Mesenchymal stem cell (in vitro differentiated cells and primary cell): ENCODE data around the gene KDSR.
A peak's percentile ranks its signal among the peaks of the same experiment; 100 is the strongest.

Experiments
- DNase-seq: peaks from one replicate; pipeline ENCODE4 v3.0.0-alpha.2; 2013
- H2AFZ ChIP-seq: one replicate; pipeline ENCODE4 v1.6.1; 2013; ENCODE audit warnings: low read depth, mild to moderate bottlenecking, control low read depth, inconsistent platforms, low read length, moderate library complexity
- H2AK5ac ChIP-seq: 2 replicates; pipeline ENCODE4 v1.6.1; 2013; ENCODE audit warnings: low read length, moderate library complexity, mild to moderate bottlenecking, inconsistent platforms; ENCODE audit not compliant: severe bottlenecking
- H2BK120ac ChIP-seq: one replicate; pipeline ENCODE4 v1.6.1; 2013; ENCODE audit warnings: low read depth, mild to moderate bottlenecking, inconsistent platforms, low read length, moderate library complexity
- H2BK12ac ChIP-seq, 2 experiments: one replicate each; pipeline ENCODE4 v1.6.1; 2013; ENCODE audit warnings: inconsistent platforms in 2 of 2, low read length in 2 of 2, mild to moderate bottlenecking in 2 of 2, moderate library complexity in 2 of 2, control low read depth in 1 of 2
- H2BK15ac ChIP-seq: one replicate; pipeline ENCODE4 v1.6.1; 2013; ENCODE audit warnings: mild to moderate bottlenecking, low read depth, inconsistent platforms; ENCODE audit not compliant: poor library complexity, severe bottlenecking
- H2BK5ac ChIP-seq: 2 replicates; pipeline ENCODE4 v1.6.1; 2013; ENCODE audit warnings: low read depth, mild to moderate bottlenecking, low read length, control low read depth, inconsistent platforms; ENCODE audit not compliant: poor library complexity, severe bottlenecking
- H3K14ac ChIP-seq, 2 experiments: one replicate each; pipeline ENCODE4 v1.6.1; 2013; ENCODE audit warnings: inconsistent platforms in 2 of 2, low read length in 2 of 2, control low read depth in 1 of 2, mild to moderate bottlenecking in 1 of 2, moderate library complexity in 1 of 2
- H3K18ac ChIP-seq, 2 experiments: one replicate each; pipeline ENCODE4 v1.6.1; 2013; ENCODE audit warnings: inconsistent platforms in 2 of 2, low read length in 2 of 2, control low read depth in 1 of 2, low read depth in 1 of 2, mild to moderate bottlenecking in 1 of 2
- H3K23ac ChIP-seq, 2 experiments: one replicate each; pipeline ENCODE4 v1.6.1; 2013; ENCODE audit warnings: inconsistent platforms in 2 of 2, low read length in 2 of 2, mild to moderate bottlenecking in 2 of 2, moderate library complexity in 2 of 2, control low read depth in 1 of 2
- H3K27ac ChIP-seq: 2 replicates; pipeline ENCODE4 v1.5.1; 2013; ENCODE audit warnings: mild to moderate bottlenecking, moderate library complexity, low read length, control low read depth, inconsistent platforms; ENCODE audit not compliant: poor library complexity, severe bottlenecking
- H3K27me3 ChIP-seq, 2 experiments: 2 replicates each; pipeline versions ENCODE4 v1.6.1 to v1.7.0; 2013; ENCODE audit warnings: low read length in 2 of 2, mild to moderate bottlenecking in 2 of 2, moderate library complexity in 2 of 2, control low read depth in 1 of 2, inconsistent platforms in 1 of 2; ENCODE audit not compliant: control insufficient read depth in 1 of 2, insufficient read depth in 1 of 2
- H3K36me3 ChIP-seq, 2 experiments: 2 replicates each; pipeline versions ENCODE4 v1.6.1 to v1.7.0; 2013; ENCODE audit warnings: low read length in 2 of 2, control low read depth in 1 of 2, inconsistent platforms in 1 of 2, low read depth in 1 of 2, mild to moderate bottlenecking in 1 of 2; ENCODE audit not compliant: insufficient read depth in 2 of 2, control insufficient read depth in 1 of 2
- H3K4ac ChIP-seq, 2 experiments: one replicate each; pipeline ENCODE4 v1.6.1; 2013; ENCODE audit warnings: inconsistent platforms in 2 of 2, low read length in 2 of 2, mild to moderate bottlenecking in 2 of 2, moderate library complexity in 2 of 2, control low read depth in 1 of 2, low read depth in 1 of 2
- H3K4me1 ChIP-seq: 2 replicates; pipeline ENCODE4 v1.6.1; 2013; ENCODE audit warnings: low read depth, low read length, control low read depth; ENCODE audit not compliant: control insufficient read depth, insufficient read depth
- H3K4me2 ChIP-seq: 2 replicates; pipeline ENCODE4 v1.6.1; 2013; ENCODE audit warnings: low read length, mild to moderate bottlenecking, inconsistent platforms; ENCODE audit not compliant: poor library complexity, severe bottlenecking
- H3K4me3 ChIP-seq, 2 experiments: 2 replicates each; pipeline versions ENCODE4 v1.5.1 to v1.7.0; 2013; ENCODE audit warnings: low read length in 2 of 2, mild to moderate bottlenecking in 2 of 2, control low read depth in 1 of 2, low read depth in 1 of 2; ENCODE audit not compliant: insufficient read depth in 1 of 2
- H3K79me1 ChIP-seq: replicated peaks from 2 replicates; pipeline ENCODE4 v1.6.1; 2013; ENCODE audit warnings: mild to moderate bottlenecking, control low read depth, low read length, inconsistent platforms; ENCODE audit not compliant: poor library complexity, severe bottlenecking
- H3K9ac ChIP-seq: 2 replicates; pipeline ENCODE4 v1.7.0; 2013; ENCODE audit warnings: mild to moderate bottlenecking, low read length, moderate library complexity
- H3K9me3 ChIP-seq: 2 replicates; pipeline ENCODE4 v1.7.0; 2013; ENCODE audit warnings: mild to moderate bottlenecking, low read length; ENCODE audit not compliant: control insufficient read depth
- H4K8ac ChIP-seq: one replicate; pipeline ENCODE4 v1.6.1; 2013; ENCODE audit warnings: inconsistent platforms, mild to moderate bottlenecking, low read length, moderate library complexity
- H4K91ac ChIP-seq: one replicate; pipeline ENCODE4 v1.6.1; 2013; ENCODE audit warnings: mild to moderate bottlenecking, low read length, inconsistent platforms
- WGBS: methylation state at CpG from one replicate; pipeline ENCODE4 v1.1.7; 2013; ENCODE audit warnings: mixed read lengths; 5-methylcytosine and 5-hydroxymethylcytosine counted together

The KDSR gene

GRCh38 chr18:63346031-63346430 is 21.0 kb downstream of the KDSR start:
- H3K18ac ChIP-seq = no peak overlapping the region
- H3K9me3 ChIP-seq = no peaks in the 10 kb centered on the region
- H3K23ac ChIP-seq = no peak overlapping the region
- no peak overlapping the region for H2BK120ac ChIP-seq
- H3K27me3 ChIP-seq = no peaks in the 10 kb centered on the region
- H2AK5ac ChIP-seq = no peak overlapping the region
- no peak overlapping the region for H3K14ac ChIP-seq
- H3K4me3 ChIP-seq = no peak overlapping the region
- H2BK12ac ChIP-seq = no peak overlapping the region
- no peak overlapping the region for H3K4ac ChIP-seq
- H3K4me2 ChIP-seq = no peak overlapping the region
- peaks cover 25% of the 10 kb centered on the region for H3K79me1 ChIP-seq
- H2AFZ ChIP-seq = no peak overlapping the region
- no peak overlapping the region for H3K27ac ChIP-seq
- no peak overlapping the region for H2BK15ac ChIP-seq
- no peak for DNase-seq
- H3K36me3 ChIP-seq = peaks cover 48 to 93% of the 10 kb centered on the region in 2 experiments
- H3K4me1 ChIP-seq = peaks cover 2% of the 10 kb centered on the region
- 96% methylated on average over 7 of the region's 7 CpGs for WGBS
- H2BK5ac ChIP-seq = no peak overlapping the region
- no peak overlapping the region for H4K8ac ChIP-seq
- H3K9ac ChIP-seq = peak overlapping the region; percentile 13
- no peak overlapping the region for H4K91ac ChIP-seq

GRCh38 chr18:63344918-63345317 is 22.1 kb downstream of the KDSR start:
- no peak overlapping the region for H3K27ac ChIP-seq
- H3K4me2 ChIP-seq = no peak overlapping the region
- no peak overlapping the region for H2BK5ac ChIP-seq
- no peak overlapping the region for H2BK15ac ChIP-seq
- peaks cover 47 to 93% of the 10 kb centered on the region in 2 experiments for H3K36me3 ChIP-seq
- no peak overlapping the region for H2AFZ ChIP-seq
- no peak overlapping the region for H3K14ac ChIP-seq
- H4K8ac ChIP-seq = no peak overlapping the region
- no peak overlapping the region for H3K4me3 ChIP-seq
- WGBS = 68% methylated on average over 2 of the region's 2 CpGs
- no peak overlapping the region for H3K23ac ChIP-seq
- H3K27me3 ChIP-seq = no peaks in the 10 kb centered on the region
- H3K9me3 ChIP-seq = no peaks in the 10 kb centered on the region
- DNase-seq = no peak
- peaks cover 22% of the 10 kb centered on the region for H3K79me1 ChIP-seq
- no peak overlapping the region for H3K4ac ChIP-seq
- H3K9ac ChIP-seq = no peak overlapping the region
- peaks cover 2% of the 10 kb centered on the region for H3K4me1 ChIP-seq
- H3K18ac ChIP-seq = no peak overlapping the region
- no peak overlapping the region for H2BK12ac ChIP-seq
- no peak overlapping the region for H2AK5ac ChIP-seq
- H2BK120ac ChIP-seq = no peak overlapping the region
- H4K91ac ChIP-seq = no peak overlapping the region

- no peak overlapping the region for H2BK15ac ChIP-seq
- no peak overlapping the region for H3K18ac ChIP-seq
- H3K23ac ChIP-seq = no peak overlapping the region
- H3K4me2 ChIP-seq = no peak overlapping the region
- H3K27ac ChIP-seq = no peak overlapping the region
- peaks cover 2% of the 10 kb centered on the region for H3K4me1 ChIP-seq
- H3K14ac ChIP-seq = no peak overlapping the region
- H3K9ac ChIP-seq = no peak overlapping the region
- H3K4ac ChIP-seq = no peak overlapping the region
- no peak for DNase-seq
- H3K4me3 ChIP-seq = no peak overlapping the region
- H2BK120ac ChIP-seq = no peak overlapping the region
- H3K9me3 ChIP-seq = no peaks in the 10 kb centered on the region
- no peak overlapping the region for H2AFZ ChIP-seq
- H2BK5ac ChIP-seq = no peak overlapping the region
- no peak overlapping the region for H4K91ac ChIP-seq
- H3K79me1 ChIP-seq = peaks cover 19% of the 10 kb centered on the region
- 92% methylated on average over 4 of the region's 5 CpGs for WGBS
- H4K8ac ChIP-seq = no peak overlapping the region
- H2AK5ac ChIP-seq = no peak overlapping the region
- no peaks in the 10 kb centered on the region for H3K27me3 ChIP-seq
- peaks cover 45 to 93% of the 10 kb centered on the region in 2 experiments for H3K36me3 ChIP-seq
- no peak overlapping the region for H2BK12ac ChIP-seq
Measured at GRCh38 chr18:63344263-63344662, 22.7 kb downstream of the KDSR start.

GRCh38 chr18:63342206-63342605 is 24.8 kb downstream of the KDSR start:
- H4K91ac ChIP-seq = no peak overlapping the region
- no peak overlapping the region for H2AK5ac ChIP-seq
- no peak overlapping the region for H3K14ac ChIP-seq
- H3K9ac ChIP-seq = peak overlapping the region; percentile 20
- no peak overlapping the region for H2BK120ac ChIP-seq
- H3K79me1 ChIP-seq = peaks cover 15% of the 10 kb centered on the region
- no peak overlapping the region for H2BK12ac ChIP-seq
- H3K36me3 ChIP-seq = peaks cover 43 to 96% of the 10 kb centered on the region in 2 experiments
- H3K4ac ChIP-seq = no peak overlapping the region
- no peak overlapping the region for H3K18ac ChIP-seq
- H3K27ac ChIP-seq = no peak overlapping the region
- DNase-seq = peak; percentile 48
- H3K23ac ChIP-seq = no peak overlapping the region
- 38% methylated on average over 5 of the region's 5 CpGs for WGBS
- no peak overlapping the region for H2BK15ac ChIP-seq
- no peak overlapping the region for H4K8ac ChIP-seq
- peaks cover 2% of the 10 kb centered on the region for H3K4me1 ChIP-seq
- H3K4me3 ChIP-seq = no peak overlapping the region
- H3K9me3 ChIP-seq = no peaks in the 10 kb centered on the region
- H3K27me3 ChIP-seq = no peaks in the 10 kb centered on the region
- no peak overlapping the region for H3K4me2 ChIP-seq
- no peak overlapping the region for H2AFZ ChIP-seq
- H2BK5ac ChIP-seq = no peak overlapping the region
